Stimulated activated CD4-positive, alpha-beta T cell treated with anti-CD3 and anti-CD28 coated beads, TNF-alpha, amount 100 ng/mL, for 48 hours (primary cell): Measurements from ENCODE around the gene KCNMA1.
"Not testable (repeated sequence)": the region's sequence is repeated elsewhere in the genome, so short reads cannot be mapped to it uniquely, and the experiment has no call there.

Experiments used
- DNase-seq, 3 donors: peaks; one replicate each; pipeline ENCODE4 v3.0.0-alpha.2; 2020; ENCODE audit warnings: low read depth in 3 of 3

The KCNMA1 gene

DNA sequence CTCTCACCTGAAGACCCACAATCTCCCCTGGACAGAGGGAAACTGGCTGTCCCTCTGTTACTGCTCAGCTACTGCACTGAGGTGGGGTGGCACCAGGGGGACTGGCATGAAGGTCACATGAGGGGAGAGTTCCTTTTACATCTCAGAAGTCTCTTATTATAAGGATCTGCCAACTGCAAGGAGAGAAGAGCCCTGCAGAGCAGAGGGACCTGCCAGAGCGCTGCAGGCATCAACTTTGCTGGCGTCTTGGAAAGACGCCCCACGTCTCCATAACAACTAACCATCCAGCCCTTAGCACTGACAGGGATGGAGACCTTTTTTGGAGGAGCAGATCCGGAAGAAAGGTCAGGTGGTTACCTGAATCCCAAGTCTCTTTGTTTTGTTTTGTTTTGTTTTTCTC lies 218.6 kb downstream of the KCNMA1 start:
- DNase-seq = no peak

DNA sequence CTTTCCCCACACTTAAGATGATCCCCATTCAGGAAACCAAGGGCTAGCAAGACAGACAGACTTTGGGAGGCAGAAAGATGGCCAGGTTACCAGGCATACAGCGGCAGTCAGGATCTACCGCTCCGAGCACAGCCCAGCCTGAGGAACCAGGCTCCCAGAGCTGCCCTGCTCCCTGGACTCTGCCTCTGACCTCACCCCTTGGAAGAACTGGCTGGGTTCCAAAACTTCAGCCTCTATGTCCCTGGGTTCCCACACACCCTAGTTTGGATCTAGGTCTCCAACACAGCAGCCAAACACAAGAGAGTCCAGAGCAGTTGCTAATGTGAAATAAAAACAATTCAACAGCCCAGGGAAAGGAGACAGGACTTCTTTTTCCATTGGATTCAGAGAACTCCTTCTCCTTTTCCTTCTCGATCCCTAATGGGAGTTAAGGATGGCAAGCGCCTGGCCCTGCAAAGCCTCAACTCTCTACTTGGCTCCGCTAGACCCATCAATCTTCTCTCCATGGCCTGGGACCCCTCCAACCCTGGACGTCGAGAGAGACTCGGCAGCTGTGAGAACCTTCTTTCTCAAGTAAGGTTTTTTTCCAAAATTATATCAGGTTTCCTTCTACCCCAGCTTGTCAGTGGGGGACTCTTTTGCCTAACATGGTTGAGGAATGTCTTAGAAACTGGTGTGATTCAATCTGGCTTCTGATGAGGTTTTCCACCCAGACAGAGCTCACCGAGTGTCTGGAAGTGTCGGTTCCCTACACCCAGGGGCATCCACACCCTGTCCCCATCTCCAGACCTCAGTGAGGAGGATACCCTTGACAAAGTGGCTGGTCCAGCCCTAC lies 219.6 kb downstream of the KCNMA1 start:
- no peak for DNase-seq

DNA sequence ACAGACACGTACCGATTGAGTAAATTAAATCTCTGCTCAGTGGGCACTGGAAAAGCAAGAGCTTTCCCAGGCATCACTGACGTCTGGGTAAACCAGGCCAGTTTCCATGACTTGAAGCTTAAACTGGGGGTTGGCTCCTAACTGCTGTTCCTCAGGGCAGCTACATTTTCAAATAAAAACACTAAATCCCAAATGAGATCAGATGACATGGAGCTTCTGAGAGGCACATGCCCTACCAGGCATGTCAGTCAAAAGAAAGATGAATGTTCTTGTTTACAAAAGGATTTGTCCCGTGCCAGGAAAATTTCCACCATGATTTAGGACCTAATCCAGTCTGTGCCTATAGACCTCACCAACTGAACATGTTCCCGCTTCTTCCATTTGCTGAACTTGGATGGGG lies 220.2 kb downstream of the KCNMA1 start:
- no peak for DNase-seq

DNA sequence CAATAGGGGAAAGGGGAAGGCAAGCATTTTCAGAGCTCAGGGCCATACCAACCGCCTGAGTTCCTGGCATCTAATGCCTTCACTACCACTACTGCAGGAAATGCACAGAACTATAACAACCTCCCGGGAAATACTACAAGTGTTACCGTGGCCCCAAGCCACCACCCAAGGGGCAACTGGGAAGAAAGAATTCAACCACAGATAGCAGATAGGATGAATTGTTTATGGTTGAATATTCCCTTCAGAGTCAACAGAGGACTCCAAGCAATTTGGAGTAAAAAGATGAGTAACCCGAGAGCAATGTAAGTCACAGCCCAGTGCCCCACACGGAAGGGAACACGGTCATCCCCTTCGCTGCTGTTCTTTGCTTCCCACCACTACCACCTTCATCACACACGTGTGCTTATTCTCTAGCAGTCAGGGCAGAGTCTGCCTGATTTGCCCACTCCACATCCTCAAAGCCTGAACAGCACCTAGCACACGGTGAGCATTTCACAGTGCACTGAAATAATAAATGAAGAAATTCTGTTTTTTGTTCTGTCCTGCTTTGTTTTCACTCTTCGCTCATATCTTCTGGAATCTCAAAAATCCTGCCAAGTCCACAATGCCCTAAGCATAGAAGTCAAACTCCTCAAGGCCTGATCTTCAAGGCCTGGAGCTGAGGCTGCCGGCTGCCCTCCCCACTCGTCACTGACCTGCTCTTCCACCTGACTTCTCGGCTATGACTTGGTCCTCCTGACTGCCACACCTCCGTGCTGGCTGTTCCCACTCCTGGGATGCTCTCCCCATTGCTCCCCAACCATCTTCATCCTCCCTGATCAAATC lies 221.1 kb downstream of the KCNMA1 start:
- DNase-seq = no peak

DNA sequence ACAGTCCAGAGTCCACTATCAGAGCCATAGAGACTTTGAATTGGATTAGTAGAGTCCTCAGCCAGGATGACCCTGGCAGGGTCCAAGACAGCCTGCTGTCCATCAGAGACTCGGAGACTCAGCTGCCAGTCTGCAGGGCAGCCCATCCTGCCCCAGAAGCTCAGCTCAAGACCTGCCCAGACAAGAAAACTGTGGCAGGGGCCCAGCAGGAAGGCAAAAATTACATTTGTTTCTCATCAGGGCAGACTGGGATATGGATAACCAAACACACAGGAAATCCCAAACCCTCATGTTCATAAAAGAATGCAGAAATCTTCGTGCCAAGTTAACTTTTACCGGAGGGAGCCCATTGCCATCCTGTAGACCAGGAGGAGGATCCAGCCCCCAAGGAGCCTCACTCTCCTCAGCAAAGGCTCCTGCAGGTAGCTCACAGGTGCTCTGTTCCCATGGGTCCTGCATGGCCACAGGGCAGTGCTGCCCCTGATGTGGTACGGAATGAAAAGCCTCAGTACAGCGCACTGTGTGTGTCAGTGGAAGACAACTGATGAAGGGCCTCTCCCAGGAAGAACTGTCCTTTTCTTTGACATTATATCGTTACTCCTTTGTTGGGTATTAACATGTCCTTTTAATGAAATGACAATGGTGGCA lies 222.2 kb downstream of the KCNMA1 start:
- no peak for DNase-seq

DNA sequence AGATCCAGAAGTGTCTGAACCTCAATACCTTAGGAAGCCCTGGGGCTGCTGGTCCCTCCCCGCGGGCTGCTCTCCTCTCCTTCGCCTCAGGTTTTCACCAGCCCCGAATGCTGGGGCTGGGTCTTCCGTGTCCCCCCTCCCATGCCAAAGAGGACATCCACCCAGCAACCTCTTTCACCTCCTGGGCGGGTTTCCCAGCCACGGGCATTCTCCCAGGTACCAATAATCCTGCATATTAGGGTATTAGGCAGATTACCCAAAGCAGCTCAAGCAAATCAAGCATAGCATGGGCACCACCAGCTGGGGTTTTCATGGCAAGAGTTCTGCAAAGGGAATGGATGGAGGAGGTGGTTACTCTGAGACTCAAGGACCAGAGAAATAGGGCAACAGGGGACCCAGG lies 224.4 kb downstream of the KCNMA1 start:
- DNase-seq = no peak

DNA sequence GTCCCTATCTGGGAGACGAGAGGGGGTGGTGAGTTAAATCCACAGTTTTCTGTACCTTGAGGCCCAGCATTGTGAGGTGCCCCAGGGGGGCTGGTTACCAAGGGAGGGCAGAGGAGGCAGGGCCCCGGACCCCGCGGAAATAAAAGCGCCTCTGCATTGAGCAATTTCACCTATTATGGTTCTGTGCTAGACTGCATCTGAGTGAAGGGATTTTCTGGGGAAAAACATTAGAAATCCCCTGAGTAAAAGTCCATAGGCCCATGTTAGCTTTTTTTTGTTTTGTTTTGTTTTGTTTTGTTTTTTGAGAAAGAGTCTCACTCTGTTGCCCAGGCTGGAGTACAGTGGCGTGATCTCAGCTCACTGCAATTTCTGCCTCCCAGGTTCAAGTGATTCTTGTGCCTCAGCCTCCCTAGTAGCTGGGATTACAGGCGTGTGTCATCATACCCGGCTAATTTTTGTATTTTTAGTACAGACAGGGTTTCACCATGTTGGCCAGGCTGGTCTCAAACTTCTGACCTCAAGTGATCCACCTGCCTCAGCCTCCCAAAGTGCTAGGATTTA lies 225.0 kb downstream of the KCNMA1 start:
- not testable (repeated sequence) for DNase-seq

DNA sequence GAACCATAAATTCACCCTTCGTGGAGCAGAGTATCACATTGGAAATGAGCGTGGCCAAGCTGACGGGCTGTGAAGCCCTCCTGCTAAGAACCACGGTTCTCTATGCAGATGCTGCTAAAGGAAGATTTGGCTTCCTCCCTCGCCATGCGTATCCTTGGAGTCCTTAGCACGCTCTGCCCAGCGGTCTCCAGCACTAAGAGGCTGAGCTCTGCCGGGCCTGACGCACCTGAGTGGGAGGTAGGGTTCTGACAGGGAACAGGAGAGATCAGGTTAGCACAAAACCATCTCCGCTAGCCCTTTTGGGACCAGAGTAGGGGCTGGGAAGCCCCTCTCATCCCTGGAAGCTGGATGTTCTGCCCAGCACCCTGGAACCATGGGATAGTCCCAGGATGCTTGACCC lies 225.8 kb downstream of the KCNMA1 start:
- DNase-seq = no peak

DNA sequence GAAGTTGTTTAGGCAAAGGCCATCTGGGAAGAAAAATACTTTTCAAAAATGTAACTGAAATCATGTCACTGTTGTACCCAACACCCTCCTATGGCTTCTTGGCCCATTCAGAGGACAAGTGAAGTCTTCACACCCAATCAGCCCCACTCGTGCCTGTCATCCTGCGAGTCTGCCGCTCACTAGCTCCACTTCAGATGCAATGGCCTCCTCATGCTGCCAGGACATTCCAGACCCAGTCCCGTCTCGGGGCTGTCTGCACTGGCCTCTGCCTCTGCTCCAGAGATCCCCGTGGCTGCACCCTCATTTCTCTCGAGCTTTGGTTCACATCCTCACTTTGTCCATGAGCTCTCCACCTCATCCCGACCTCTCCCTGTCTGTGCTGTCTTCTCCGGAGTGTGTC lies 227.1 kb downstream of the KCNMA1 start:
- no peak for DNase-seq

DNA sequence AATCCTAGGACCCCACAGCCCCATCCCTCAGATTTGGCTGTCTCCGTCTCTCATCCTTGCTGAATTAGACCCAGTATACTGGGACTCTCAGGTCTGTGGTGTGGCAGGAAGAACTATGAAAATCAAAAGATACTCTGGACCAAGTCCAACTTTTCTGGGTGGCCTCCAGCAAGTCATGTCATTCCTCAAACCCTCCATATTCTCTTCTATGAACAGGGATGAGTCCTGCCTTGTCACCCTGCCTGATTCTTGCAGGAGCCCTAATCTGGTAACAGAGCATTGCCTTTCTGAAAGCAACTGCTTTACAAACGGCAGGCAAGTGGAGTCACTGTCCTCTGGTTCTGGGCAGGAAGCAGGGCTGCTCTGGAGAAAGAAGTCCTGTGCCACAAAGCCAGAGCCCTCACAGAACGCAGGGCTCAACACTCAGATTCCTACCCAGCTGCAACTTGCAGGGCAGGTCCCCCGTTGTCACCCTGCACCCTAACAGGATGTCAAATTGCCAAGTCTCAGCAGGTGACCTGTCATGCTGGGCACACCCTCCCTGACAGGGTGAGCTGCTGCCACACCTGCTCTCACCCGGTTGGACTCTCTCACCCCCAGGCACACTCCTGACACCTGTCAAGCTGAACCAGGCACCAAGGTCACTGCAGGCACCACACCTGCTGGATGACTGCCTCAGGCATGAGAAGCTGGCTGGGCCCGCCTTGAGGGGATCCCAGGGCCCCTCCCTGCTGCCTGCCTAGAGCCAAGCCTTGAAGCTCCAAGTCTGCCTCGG lies 227.7 kb downstream of the KCNMA1 start:
- no peak for DNase-seq

DNA sequence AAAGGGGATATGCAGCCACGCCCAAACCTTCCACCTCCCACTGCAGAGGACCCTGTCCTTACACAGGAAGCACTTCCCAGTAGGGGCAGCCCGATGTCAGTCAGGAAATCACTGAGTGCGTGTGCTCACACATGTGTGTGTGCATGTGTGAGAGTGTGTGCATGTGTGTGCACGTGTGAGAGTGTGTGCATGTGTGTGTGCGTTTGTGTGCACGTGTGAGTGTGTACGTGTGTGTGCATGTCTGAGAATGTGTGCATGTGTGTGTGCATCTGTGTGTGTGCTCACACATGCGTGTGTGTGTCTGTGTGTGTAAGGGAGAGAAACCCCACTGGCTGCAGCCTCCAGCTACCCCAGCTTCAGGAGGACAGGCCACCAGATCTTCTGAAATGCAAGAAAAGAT lies 229.3 kb downstream of the KCNMA1 start:
- DNase-seq = no peak

DNA sequence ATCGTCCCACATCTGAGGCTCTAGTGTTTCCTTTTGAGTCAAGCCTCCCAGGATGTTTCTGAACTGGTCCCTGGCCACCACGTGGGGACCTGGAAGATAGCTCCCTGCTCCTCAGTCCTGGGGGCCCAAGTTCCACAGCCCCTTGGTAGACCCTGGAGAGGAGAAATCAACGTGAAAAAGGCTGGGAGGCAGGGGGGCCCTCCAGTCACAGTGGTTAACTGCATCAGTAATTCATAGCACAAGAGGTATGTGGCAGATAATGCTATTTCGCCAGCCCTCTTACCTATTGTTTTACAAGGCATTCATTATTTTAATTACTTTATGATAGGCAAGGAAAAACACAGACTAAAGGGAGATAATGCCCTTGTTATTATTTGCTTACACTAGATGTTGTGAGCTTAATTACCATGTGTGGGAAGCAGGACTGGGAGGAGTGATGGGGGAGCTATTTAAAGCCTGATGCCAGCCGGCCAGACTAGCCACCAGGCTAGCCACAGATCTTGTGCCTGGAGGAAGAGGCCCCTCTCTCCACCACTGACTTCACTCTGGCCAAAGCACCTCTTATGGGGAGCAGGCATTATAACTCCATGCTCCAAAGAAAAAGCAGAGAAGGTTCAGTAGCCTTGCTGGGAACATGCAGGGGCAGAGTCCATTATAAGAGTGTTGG lies 230.7 kb downstream of the KCNMA1 start:
- DNase-seq = no peak

DNA sequence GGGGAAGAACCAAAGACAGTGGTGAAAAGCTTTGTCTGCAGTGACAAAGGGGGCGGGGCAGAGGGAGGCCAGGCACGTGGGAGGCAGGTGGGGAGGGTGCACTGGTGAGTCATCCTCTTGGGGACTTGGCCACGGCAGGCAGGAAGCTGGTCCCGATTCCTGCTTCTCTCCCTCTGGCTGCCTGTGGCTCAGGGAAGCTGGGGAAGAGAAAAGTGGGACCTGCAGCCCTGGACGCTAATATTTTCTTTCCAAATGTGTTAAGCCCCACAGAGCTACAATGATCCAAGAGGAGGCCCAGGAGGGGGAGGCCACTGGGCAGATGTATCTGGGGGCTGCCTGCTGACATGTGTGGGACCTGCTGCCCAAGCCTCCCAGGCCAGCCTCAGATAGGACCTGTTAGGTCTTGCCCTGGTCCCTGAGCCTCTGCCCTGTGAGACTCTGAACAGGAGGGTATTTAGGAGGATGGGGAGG lies 231.8 kb downstream of the KCNMA1 start:
- no peak for DNase-seq

DNA sequence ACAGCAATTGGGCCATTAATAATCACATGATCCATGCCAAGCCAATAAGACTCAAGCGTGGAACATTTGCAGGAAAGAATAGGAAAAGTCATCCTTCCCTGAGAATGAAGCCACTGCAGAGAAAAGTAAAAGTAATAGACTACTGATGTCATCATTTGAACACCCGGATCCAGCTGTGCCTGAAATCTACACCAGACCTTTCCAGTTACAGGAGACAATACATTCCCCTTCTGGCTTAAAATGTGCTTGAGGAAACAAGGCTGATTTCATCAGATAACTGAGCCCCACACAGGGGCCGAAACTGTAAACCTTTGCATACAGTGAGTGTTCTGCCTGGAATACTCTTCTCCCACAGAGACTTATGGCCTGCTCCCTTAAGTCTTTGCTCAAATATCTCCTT lies 232.8 kb downstream of the KCNMA1 start:
- DNase-seq = no peak

DNA sequence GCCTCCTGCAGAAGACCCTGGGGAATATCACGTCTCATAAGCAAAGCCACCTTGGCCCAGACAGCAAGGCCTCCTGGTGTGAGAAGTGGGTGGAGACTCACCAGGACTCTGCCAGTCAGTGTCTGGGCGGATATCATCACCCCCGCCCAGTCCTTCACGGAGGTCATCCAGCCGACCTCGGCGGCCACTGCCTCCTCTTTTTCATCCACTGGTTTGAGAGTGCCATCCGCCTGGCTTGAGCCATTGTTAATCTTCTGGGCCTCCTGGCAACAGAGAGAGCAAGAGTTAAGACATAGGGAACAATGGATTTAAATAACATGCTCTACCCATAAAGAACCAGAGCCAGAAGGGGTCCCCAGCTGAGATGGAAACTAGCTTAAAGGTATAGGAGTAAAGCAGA lies 233.8 kb downstream of the KCNMA1 start:
- no peak for DNase-seq

DNA sequence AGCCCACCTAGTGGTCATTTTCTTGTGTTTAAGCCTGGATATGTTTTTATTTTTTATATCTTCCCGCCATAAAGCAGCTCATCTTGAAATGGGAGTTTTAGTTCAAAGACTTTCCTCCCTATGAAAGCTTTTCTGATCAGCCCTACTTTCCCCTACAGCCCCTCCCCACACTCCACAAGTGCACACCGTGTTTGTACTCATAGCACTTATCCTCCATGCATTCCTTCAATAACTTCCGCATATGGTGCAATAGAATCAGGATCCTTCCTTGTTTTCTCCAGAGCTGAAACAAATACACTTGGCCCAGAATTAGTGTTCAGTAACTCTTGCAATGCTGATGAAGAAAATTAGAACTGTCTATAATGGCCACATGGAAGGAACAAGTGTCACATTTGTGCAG lies 235.9 kb downstream of the KCNMA1 start:
- no peak for DNase-seq

DNA sequence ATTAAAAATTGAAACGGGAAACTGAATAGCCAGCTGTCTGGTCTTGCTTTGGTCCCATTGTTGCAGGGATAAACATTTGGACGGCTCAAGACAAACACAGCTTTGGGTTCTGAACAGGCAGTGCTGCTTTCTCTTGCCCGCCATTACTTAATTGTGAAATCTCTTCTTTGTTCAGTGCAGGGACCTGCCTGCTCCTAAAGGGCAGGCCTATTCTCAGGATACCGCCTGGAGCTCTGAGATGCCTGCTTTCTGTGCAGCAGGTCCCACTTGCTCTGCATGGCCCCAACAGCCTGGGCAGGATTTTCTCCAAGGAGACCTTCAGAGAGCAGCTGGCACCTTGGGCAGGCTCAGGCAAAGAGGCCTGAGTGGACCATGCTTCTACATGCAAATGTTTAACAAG lies 237.6 kb downstream of the KCNMA1 start:
- DNase-seq = no peak

DNA sequence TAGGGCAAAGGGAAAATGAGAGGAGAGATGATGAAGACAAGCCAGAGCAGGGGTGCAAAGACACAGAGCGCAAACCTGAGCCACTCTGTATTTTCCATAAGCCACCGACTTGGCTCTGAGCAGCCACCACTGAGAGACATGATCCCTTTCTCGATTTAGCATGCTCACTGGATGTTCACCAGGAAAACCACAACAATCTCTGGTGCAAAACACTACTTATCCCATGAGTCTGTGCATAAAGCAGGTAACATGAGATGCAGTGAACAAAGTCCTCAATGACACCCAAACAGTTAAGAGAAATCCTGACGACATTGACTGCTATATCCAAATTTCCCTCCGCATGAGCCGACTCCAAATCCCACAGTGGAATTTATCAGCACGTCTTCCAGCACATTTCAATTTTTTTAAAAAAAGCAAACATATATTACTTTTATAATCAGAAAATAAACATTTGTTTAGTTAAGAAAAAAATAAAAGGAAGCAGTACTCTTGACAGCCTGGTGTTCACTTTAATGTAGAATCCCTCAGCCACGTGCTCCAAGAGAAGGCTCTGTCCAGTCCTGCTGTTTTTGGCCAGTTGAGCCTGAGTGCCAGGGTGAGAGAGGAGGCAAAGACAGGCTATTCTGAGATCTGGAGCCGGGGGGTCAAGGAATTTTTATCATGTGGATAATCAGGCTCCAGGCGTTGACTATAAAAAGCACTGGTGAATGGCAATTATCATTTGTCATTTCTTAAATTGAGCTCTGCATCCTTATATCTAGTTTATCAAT lies 238.4 kb downstream of the KCNMA1 start:
- no peak for DNase-seq

DNA sequence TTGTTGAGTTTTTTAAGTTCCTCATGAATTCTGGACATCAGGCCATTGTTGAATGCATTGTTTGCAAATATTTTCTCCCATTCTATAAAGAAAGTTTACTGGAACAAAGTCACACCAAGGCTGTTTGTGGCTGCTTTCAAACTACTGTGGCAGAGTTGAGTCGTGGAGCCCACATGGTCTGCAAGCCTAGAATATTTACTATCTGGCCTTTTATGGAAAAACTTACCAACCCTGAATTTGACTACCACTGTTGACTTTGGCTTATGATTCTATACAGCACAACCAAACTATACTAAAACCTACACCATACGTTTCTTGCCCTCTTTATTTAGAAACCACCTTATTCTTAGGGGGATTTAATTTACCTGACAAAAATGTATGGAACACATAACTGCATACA lies 239.1 kb downstream of the KCNMA1 start:
- no peak for DNase-seq

DNA sequence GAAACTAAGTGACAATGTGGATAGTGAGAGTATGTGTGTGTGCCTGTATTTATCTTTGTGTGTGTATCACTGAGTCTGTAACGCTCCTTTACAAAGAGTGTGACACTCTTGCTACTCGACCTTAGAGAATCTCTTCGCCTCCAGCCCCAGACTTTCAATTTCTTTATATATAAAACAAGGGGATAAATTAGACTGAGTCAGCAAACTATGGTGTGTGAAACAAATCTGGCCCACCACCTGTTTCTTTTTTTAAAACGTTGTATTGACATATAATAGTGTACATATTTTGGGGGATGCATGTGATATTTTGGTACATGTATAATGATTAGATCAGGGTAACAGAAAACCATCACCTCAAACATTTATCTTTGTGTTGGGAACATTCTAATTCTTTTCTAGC lies 240.5 kb downstream of the KCNMA1 start:
- no peak for DNase-seq
